ENCODE results near the gene RAB1A. TPM values are rescaled to one million over a fixed set of nuclear protein-coding genes. Genes with fewer than 3 reads are reported as not detected.

RAB1A gene
- polyA plus RNA-seq, 1 donor (not counting 4 experiments of a cell fraction or from before 2014, with no cell fraction given), result 274 TPM

GRCh38 chr2:65130664-65131175 lies 814 bp upstream of the RAB1A start:
- Histone ChIP-seq H3K27me3 (ENCODE audit: control insufficient read depth, extremely low read depth, insufficient read depth, low read length) (no peaks in the 10 kb centered on the region), H3K79me2 (ENCODE audit: control insufficient read depth, insufficient read depth, low read length) (peaks cover 42% of the 10 kb centered on the region), H3K4me2 (ENCODE audit: control insufficient read depth, extremely low read depth, insufficient read depth, low read depth, low read length) (peak overlapping the region; percentile 93), H3K27ac (ENCODE audit: control insufficient read depth, insufficient read depth, low read length) (peak overlapping the region; percentile 90), H4K20me1 (ENCODE audit: control insufficient read depth, extremely low read depth, insufficient read depth, low read length) (peaks cover 11% of the 10 kb centered on the region), H3K4me3 (ENCODE audit: control insufficient read depth in 2 of 3, extremely low read depth in 1 of 3, insufficient read depth in 2 of 3, low read depth in 1 of 3, low read length in 3 of 3) (peak overlapping the region; percentile 74 to 98 (median 87)), H2AFZ (ENCODE audit: control insufficient read depth, low read length) (peak overlapping the region; percentile 98), H3K36me3 (ENCODE audit: control insufficient read depth in 2 of 2, extremely low read depth in 1 of 2, insufficient read depth in 2 of 2, low read length in 2 of 2) (no peaks in the 10 kb centered on the region), H3K9ac (ENCODE audit: control insufficient read depth, extremely low read depth, insufficient read depth, low read length) (peak overlapping the region; percentile 95), H3K9me1 (ENCODE audit: control insufficient read depth, extremely low read depth, insufficient read depth, low read length) (no peaks in the 10 kb centered on the region), H3K9me3 (ENCODE audit: control insufficient read depth, low read depth, low read length) (no peaks in the 10 kb centered on the region), H3K4me1 (ENCODE audit: control insufficient read depth, extremely low read depth, insufficient read depth, low read length) (peaks cover 16% of the 10 kb centered on the region)
- TF ChIP-seq EZH2 (IDR thresholded peaks at IDR 0.05; ENCODE audit: low read length) (no peak), CTCF (optimal IDR thresholded peaks at IDR 0.05 in 1 of 3, IDR thresholded peaks at IDR 0.05 in 1 of 3, conservative IDR thresholded peaks at IDR 0.05 in 1 of 3; ENCODE audit: extremely low read depth in 1 of 3, insufficient read depth in 2 of 3, low read length in 3 of 3) (no peak)
- dilution Hi-C loops (cut with MboI; ENCODE audit: extremely low pct_ligation_motif_present, low sequenced_read_pairs), result no loop called here
- no peak for FAIRE-seq
- no peak for DNase-seq (ENCODE audit: low read depth, low spot score)

- Histone ChIP-seq H3K9me1 (ENCODE audit: control insufficient read depth, extremely low read depth, insufficient read depth, low read length) (no peaks in the 10 kb centered on the region), H3K4me2 (ENCODE audit: control insufficient read depth, extremely low read depth, insufficient read depth, low read depth, low read length) (peak overlapping the region; percentile 97), H3K4me3 (ENCODE audit: control insufficient read depth in 2 of 3, extremely low read depth in 1 of 3, insufficient read depth in 2 of 3, low read depth in 1 of 3, low read length in 3 of 3) (peak overlapping the region; percentile 98 to 99 (median 99)), H2AFZ (ENCODE audit: control insufficient read depth, low read length) (peak overlapping the region; percentile 67), H3K27me3 (ENCODE audit: control insufficient read depth, extremely low read depth, insufficient read depth, low read length) (no peaks in the 10 kb centered on the region), H3K36me3 (ENCODE audit: control insufficient read depth in 2 of 2, extremely low read depth in 1 of 2, insufficient read depth in 2 of 2, low read length in 2 of 2) (no peaks in the 10 kb centered on the region), H3K9me3 (ENCODE audit: control insufficient read depth, low read depth, low read length) (no peaks in the 10 kb centered on the region), H3K9ac (ENCODE audit: control insufficient read depth, extremely low read depth, insufficient read depth, low read length) (peak overlapping the region; percentile 95), H3K79me2 (ENCODE audit: control insufficient read depth, insufficient read depth, low read length) (peaks cover 56% of the 10 kb centered on the region), H4K20me1 (ENCODE audit: control insufficient read depth, extremely low read depth, insufficient read depth, low read length) (peaks cover 14% of the 10 kb centered on the region), H3K4me1 (ENCODE audit: control insufficient read depth, extremely low read depth, insufficient read depth, low read length) (peaks cover 18% of the 10 kb centered on the region), H3K27ac (ENCODE audit: control insufficient read depth, insufficient read depth, low read length) (peak overlapping the region; percentile 90)
- DNase-seq (ENCODE audit: low read depth, low spot score) (no peak), FAIRE-seq (no peak)
- TF ChIP-seq EZH2 (IDR thresholded peaks at IDR 0.05; ENCODE audit: low read length) (no peak), CTCF (optimal IDR thresholded peaks at IDR 0.05 in 1 of 3, IDR thresholded peaks at IDR 0.05 in 1 of 3, conservative IDR thresholded peaks at IDR 0.05 in 1 of 3; ENCODE audit: extremely low read depth in 1 of 3, insufficient read depth in 2 of 3, low read length in 3 of 3) (no peak)
- dilution Hi-C loops (cut with MboI; ENCODE audit: extremely low pct_ligation_motif_present, low sequenced_read_pairs), result no loop called here
Measured at GRCh38 chr2:65129286-65129825, 550 bp downstream of the RAB1A start.
